HepG2 (cell line): ENCODE data around the gene MTA1. TPM values are rescaled to one million over a fixed set of nuclear protein-coding genes. Genes with fewer than 3 reads are reported as not detected.

Experiments
- BRD4 ChIP-seq: sonication (generic); formaldehyde crosslinking; IDR thresholded peaks from 2 replicates; pipeline ENCODE4 v1.4.0; 2020; ENCODE audit warnings: missing genetic modification reagents
- CREB1 ChIP-seq, 2 experiments: fragments of 450-650 bp in 1 of 2; IDR thresholded peaks; 2 replicates each; pipeline ENCODE4 v1.6.1; 2016 to 2017; ENCODE audit warnings: control low read depth in 1 of 2, mild to moderate bottlenecking in 1 of 2, missing compliant biosample characterization in 1 of 2, missing genetic modification characterization in 1 of 2
- ELF3 ChIP-seq: IDR thresholded peaks from 2 replicates; pipeline ENCODE4 v1.6.1; 2016; ENCODE audit warnings: missing genetic modification reagents, missing compliant biosample characterization
- HNF4G ChIP-seq, 2 experiments: sonication (generic) in 1 of 2; formaldehyde crosslinking in 1 of 2; IDR thresholded peaks; 2 replicates each; pipeline versions ENCODE4 v1.4.0 to v1.6.1; 2011 to 2020; ENCODE audit warnings: borderline replicate concordance in 2 of 2, low read depth in 2 of 2, mild to moderate bottlenecking in 2 of 2, low read length in 1 of 2, missing genetic modification reagents in 1 of 2, moderate library complexity in 1 of 2
- HNRNPK ChIP-seq: fragments of 200-400 bp; formaldehyde crosslinking; IDR thresholded peaks from 2 replicates; pipeline ENCODE4 v1.6.1; 2018; ENCODE audit warnings: low read length, low read depth, moderate library complexity, mild to moderate bottlenecking; ENCODE audit not compliant: poor library complexity, severe bottlenecking
- HNRNPLL ChIP-seq: fragments of 200-400 bp; formaldehyde crosslinking; IDR thresholded peaks from 2 replicates; pipeline ENCODE4 v1.6.1; 2017; ENCODE audit warnings: mild to moderate bottlenecking, low read depth, low read length; ENCODE audit not compliant: poor library complexity, severe bottlenecking
- KAT8 ChIP-seq: IDR thresholded peaks from 2 replicates; pipeline ENCODE4 v1.6.1; 2016; ENCODE audit warnings: missing genetic modification reagents, missing compliant biosample characterization
- MXI1 ChIP-seq: IDR thresholded peaks from 3 replicates; pipeline ENCODE4 v1.6.1; 2012; ENCODE audit warnings: low read depth, low read length, inconsistent platforms, borderline replicate concordance
- PATZ1 ChIP-seq: sonication (generic); formaldehyde crosslinking; IDR thresholded peaks from 2 replicates; pipeline ENCODE4 v1.4.0; 2020; ENCODE audit warnings: missing genetic modification reagents
- PTBP1 ChIP-seq: fragments of 200-400 bp; formaldehyde crosslinking; IDR thresholded peaks from 2 replicates; pipeline ENCODE4 v1.6.1; 2018; ENCODE audit warnings: low read length, low read depth; ENCODE audit not compliant: poor library complexity, severe bottlenecking
- SRF ChIP-seq: IDR thresholded peaks from 2 replicates; pipeline ENCODE4 v1.6.1; 2011; ENCODE audit warnings: mild to moderate bottlenecking, low read depth, low read length, moderate library complexity
- ZNF235 ChIP-seq: sonication (generic); formaldehyde crosslinking; IDR thresholded peaks from 2 replicates; pipeline ENCODE4 v1.8.1; 2023; ENCODE audit warnings: mild to moderate bottlenecking, missing genetic modification reagents, borderline replicate concordance
- ZNF331 ChIP-seq: sonication (generic); formaldehyde crosslinking; IDR thresholded peaks from 2 replicates; pipeline ENCODE4 v1.4.0; 2020; ENCODE audit warnings: missing genetic modification reagents
- ZNF629 ChIP-seq: sonication (generic); formaldehyde crosslinking; conservative IDR thresholded peaks from 2 replicates; pipeline ENCODE4 v1.5.0; 2020; ENCODE audit warnings: missing genetic modification reagents
- polyA plus RNA-seq, 8 experiments: library from polyadenylated mRNA; depleted of rRNA in 3 of 8; stranded (reverse) in 7 of 8; unstranded in 1 of 8; fragments of >200 nt; fragmentation: Illumina TruSeq in 4 of 8; extraction: Trizol in 4 of 8; gene quantifications; 2 replicates each; pipeline versions ENCODE4 v1.2.1 to v1.2.3, GENCODE V29; 2011 to 2016; ENCODE audit warnings: low read depth in 4 of 8, missing spikeins in 1 of 8, mixed read lengths in 1 of 8; ENCODE audit not compliant: insufficient read depth in 1 of 8
- total RNA-seq, 5 experiments: library from RNA; depleted of rRNA; stranded (reverse); fragments of >200 nt; fragmentation: Illumina TruSeq; extraction: Trizol; gene quantifications; 2 replicates each; pipeline ENCODE4 v1.2.3, GENCODE V29; 2016; ENCODE audit warnings: low read depth in 1 of 5
- TF ChIP-seq, protein P1 (sequence below): sonication (generic); formaldehyde crosslinking; IDR thresholded peaks from 2 replicates; pipeline ENCODE4 v1.8.0; 2022; ENCODE audit warnings: mild to moderate bottlenecking, missing genetic modification reagents, moderate library complexity
- TF ChIP-seq, protein P2 (sequence below): sonication (generic); formaldehyde crosslinking; IDR thresholded peaks from 2 replicates; pipeline ENCODE4 v1.4.0; 2020; ENCODE audit warnings: missing genetic modification reagents
- TF ChIP-seq, protein P3 (sequence below): sonication (generic); formaldehyde crosslinking; IDR thresholded peaks from 2 replicates; pipeline ENCODE4 v1.8.0; 2023; ENCODE audit warnings: mild to moderate bottlenecking, missing genetic modification reagents

The MTA1 gene
- total and polyA plus RNA-seq, 2 of the 13 experiments (the other 11 are each of a cell fraction or from before 2014, with no cell fraction given), result 35.2 to 85.8 TPM

- TF ChIP-seq, protein P1, sequence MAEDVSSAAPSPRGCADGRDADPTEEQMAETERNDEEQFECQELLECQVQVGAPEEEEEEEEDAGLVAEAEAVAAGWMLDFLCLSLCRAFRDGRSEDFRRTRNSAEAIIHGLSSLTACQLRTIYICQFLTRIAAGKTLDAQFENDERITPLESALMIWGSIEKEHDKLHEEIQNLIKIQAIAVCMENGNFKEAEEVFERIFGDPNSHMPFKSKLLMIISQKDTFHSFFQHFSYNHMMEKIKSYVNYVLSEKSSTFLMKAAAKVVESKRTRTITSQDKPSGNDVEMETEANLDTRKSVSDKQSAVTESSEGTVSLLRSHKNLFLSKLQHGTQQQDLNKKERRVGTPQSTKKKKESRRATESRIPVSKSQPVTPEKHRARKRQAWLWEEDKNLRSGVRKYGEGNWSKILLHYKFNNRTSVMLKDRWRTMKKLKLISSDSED, result no peak
- TF ChIP-seq MXI1, result peak; percentile 44; the same call in 1 of the 3 replicates
- TF ChIP-seq, protein P2, sequence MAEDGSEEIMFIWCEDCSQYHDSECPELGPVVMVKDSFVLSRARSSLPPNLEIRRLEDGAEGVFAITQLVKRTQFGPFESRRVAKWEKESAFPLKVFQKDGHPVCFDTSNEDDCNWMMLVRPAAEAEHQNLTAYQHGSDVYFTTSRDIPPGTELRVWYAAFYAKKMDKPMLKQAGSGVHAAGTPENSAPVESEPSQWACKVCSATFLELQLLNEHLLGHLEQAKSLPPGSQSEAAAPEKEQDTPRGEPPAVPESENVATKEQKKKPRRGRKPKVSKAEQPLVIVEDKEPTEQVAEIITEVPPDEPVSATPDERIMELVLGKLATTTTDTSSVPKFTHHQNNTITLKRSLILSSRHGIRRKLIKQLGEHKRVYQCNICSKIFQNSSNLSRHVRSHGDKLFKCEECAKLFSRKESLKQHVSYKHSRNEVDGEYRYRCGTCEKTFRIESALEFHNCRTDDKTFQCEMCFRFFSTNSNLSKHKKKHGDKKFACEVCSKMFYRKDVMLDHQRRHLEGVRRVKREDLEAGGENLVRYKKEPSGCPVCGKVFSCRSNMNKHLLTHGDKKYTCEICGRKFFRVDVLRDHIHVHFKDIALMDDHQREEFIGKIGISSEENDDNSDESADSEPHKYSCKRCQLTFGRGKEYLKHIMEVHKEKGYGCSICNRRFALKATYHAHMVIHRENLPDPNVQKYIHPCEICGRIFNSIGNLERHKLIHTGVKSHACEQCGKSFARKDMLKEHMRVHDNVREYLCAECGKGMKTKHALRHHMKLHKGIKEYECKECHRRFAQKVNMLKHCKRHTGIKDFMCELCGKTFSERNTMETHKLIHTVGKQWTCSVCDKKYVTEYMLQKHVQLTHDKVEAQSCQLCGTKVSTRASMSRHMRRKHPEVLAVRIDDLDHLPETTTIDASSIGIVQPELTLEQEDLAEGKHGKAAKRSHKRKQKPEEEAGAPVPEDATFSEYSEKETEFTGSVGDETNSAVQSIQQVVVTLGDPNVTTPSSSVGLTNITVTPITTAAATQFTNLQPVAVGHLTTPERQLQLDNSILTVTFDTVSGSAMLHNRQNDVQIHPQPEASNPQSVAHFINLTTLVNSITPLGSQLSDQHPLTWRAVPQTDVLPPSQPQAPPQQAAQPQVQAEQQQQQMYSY (CRISPR knock-in tag), result no peak
- TF ChIP-seq PTBP1, result peak; percentile 5
- TF ChIP-seq ZNF235 (CRISPR knock-in tag), result peak; percentile 63; the same call in 1 of the 2 replicates
- no peak for TF ChIP-seq ZNF629 (CRISPR knock-in tag)
- peak; percentile 72 for TF ChIP-seq HNRNPK
- no peak for TF ChIP-seq KAT8 (CRISPR knock-in tag)
- no peak for TF ChIP-seq HNF4G (IDR thresholded peaks at IDR 0.05; ENCODE audit: borderline replicate concordance, low read depth, low read length)
- TF ChIP-seq HNF4G (CRISPR knock-in tag; IDR thresholded peaks at IDR 0.05; ENCODE audit: borderline replicate concordance, low read depth), result no peak
- TF ChIP-seq PATZ1 (CRISPR knock-in tag), result peak; percentile 34
- TF ChIP-seq ZNF331 (CRISPR knock-in tag), result peak; percentile 38; the same call in 1 of the 2 replicates
- TF ChIP-seq ELF3 (CRISPR knock-in tag), result 0 out of 2 replicates have a peak, but pooled peaks have one; percentile 19
- TF ChIP-seq SRF, result no peak
- peak; percentile 38; the same call in 1 of the 2 replicates for TF ChIP-seq BRD4
- no peak for TF ChIP-seq CREB1 (IDR thresholded peaks at IDR 0.05)
- no peak for TF ChIP-seq CREB1 (CRISPR knock-in tag; IDR thresholded peaks at IDR 0.05)
- TF ChIP-seq HNRNPLL, result peak; percentile 64
- TF ChIP-seq, protein P3, sequence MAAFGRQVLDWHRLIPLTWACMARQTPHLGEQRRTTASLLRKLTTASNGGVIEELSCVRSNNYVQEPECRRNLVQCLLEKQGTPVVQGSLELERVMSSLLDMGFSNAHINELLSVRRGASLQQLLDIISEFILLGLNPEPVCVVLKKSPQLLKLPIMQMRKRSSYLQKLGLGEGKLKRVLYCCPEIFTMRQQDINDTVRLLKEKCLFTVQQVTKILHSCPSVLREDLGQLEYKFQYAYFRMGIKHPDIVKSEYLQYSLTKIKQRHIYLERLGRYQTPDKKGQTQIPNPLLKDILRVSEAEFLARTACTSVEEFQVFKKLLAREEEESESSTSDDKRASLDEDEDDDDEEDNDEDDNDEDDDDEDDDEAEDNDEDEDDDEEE (CRISPR knock-in tag), result no peak
Observed at GRCh38 chr14:105489542-105490266, 70.1 kb downstream of the MTA1 start (continued).
